Posterior vena cava (tissue), 2 donors: ENCODE data around the gene MYOZ1. TPM values are rescaled to one million over a fixed set of nuclear protein-coding genes. Genes with fewer than 3 reads are reported as not detected.
"Not testable (repeated sequence)": the region's sequence is repeated elsewhere in the genome, so short reads cannot be mapped to it uniquely, and the experiment has no call there.

Experiments used
- DNase-seq: peaks from one replicate; pipeline ENCODE4 v3.0.0-alpha.2; 2020; ENCODE audit warnings: low spot score
- intact Hi-C, 2 donors: fragments of 100-400 bp; cut with DNase I; formaldehyde crosslinking; loops; one replicate each; pipeline versions ENCODE4 v1.14.1 to v1.14.2; 2022 to 2023
- long read RNA-seq, 2 donors: library from polyadenylated mRNA; unstranded; transcript quantifications; one replicate each; pipeline ENCODE4 v2.0.0, GENCODE V29; 2020 to 2021
- total RNA-seq, 2 donors: library from RNA; stranded (reverse); fragmentation: NEBNext Ultra II Directional; extraction: Animal tissue kit (Norgen Biotek cat#: 25700); gene quantifications; one replicate each; pipeline ENCODE4 v1.2.1, GENCODE V29; 2021
- donor health status: DM: yes; HTN: yes; CAD: no.
- donor health status: DM: yes; HTN: yes; CAD: no.

Gene MYOZ1, protein sequence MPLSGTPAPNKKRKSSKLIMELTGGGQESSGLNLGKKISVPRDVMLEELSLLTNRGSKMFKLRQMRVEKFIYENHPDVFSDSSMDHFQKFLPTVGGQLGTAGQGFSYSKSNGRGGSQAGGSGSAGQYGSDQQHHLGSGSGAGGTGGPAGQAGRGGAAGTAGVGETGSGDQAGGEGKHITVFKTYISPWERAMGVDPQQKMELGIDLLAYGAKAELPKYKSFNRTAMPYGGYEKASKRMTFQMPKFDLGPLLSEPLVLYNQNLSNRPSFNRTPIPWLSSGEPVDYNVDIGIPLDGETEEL
- 1 to 10 TPM; 2.8 to 3.3 TPM for total RNA-seq
- long read RNA-seq, donor 1, partial matches to known transcripts: 0 of 2 reads
- long read RNA-seq, donor 1, other reads (novel, unspliced or antisense): 0 of 2 reads
- long read RNA-seq, donor 2, transcript MYOZ1-201 (6 exons, 1,541 nt): major isoform, 12 of 13 reads
- long read RNA-seq, donor 2, partial matches to known transcripts: 0 of 13 reads
- long read RNA-seq, donor 2, other reads (novel, unspliced or antisense): 1 of 13 reads

DNA sequence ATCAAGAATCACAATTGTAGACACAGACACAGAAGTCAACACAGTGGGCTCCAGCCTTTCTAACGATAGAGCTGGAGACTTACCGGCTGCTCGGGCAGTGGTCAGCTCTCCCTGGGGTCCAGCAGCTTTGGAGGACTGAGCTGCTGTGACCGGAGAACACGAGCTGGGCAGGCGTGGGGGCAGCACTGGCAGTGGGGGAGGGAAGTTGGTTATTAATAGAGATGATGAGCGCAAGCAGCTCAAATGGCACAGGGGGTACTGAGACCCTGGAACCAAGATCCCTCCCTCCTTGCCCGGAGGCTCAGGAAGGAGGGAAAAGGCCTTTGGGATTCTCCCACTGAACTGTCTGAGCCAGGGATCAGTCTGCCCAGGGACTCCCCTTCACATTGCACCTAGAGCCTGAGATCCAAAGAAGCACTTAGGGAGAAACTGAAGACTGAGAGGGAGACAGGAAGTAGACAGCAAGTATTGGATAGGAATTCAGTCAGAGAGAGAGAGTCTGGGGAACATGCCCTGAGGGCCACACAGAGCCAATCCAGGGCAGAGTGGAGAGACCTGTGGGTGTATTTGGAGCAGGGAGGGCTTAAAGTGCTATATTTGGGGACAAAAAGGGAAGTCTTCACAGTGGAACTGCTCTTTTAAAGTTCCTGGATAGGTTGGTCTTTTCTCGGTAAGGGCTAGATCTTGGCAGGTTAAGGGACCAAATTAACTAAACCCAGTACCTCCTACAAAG, at the start of gene MYOZ1:
TSS of gene MYOZ1 (minus strand) at position 147 of the 733 bp plus-strand sequence. CDS start 1,457 bp downstream, outside the sequence.
- intact Hi-C loops: loop anchor here (2.0 to 5.0 kb wide), 2 partner anchors 113 to 114 kb away; no protein-coding TSS in a partner anchor
- no peak for DNase-seq

DNA sequence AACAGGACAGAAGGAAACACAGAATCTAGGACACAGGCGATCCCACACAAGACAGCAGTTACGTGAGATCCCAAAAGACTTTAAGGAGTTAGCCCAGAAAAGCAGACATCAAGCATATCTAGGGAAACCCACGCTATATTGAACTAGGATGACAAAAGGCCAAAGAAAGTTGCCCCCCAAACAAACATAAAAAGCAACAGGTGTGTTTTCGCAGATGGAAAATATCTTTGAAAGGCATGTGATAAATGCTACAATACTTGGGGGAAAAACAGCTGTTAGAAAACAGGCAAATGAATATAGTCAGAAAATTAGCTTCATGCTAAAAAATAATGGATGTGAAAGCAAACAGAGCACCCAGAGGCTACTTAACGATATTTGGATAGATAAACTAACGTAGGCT, 49.5 kb upstream of the MYOZ1 start:
- intact Hi-C loops: not testable (repeated sequence)

DNA sequence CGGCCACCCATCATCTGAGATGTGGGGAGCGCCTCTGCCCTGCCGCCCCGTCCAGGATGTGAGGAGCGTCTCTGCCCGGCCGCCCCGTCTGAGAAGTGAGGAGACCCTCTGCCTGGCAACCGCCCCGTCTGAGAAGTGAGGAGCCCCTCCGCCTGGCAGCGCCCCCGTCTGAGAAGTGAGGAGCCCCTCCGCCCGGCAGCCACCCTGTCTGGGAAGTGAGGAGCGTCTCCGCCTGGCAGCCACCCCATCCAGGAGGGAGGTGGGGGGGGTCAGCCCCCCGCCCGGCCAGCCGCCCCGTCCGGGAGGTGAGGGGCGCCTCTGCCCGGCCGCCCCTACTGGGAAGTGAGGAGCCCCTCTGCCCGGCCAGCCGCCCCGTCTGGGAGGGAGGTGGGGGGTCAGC, 48.3 kb upstream of the MYOZ1 start:
- DNase-seq, intact Hi-C loops: not testable (repeated sequence)

More for the DNA sequence above, 49.5 kb upstream of the MYOZ1 start:
- not testable (repeated sequence) for DNase-seq

DNA sequence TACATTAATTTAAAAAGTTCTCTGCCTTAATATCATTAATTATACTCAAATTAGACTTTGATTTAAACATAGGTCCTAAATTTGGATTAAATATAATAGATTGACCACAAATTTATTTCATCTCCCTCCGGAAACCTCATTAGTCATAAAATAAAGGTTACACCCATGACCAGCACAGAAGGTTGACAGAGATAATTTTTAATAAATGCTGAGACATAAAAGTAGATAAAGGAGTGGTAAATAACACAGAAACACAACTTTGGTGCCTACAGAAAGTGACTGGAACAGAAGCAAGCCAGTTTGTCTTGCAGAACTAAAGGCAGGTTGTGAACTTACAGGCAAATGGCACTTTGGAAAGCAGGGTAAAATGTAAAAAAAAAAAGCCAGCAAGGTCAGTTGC, 46.4 kb upstream of the MYOZ1 start:
- intact Hi-C loops, DNase-seq: not testable (repeated sequence)

DNA sequence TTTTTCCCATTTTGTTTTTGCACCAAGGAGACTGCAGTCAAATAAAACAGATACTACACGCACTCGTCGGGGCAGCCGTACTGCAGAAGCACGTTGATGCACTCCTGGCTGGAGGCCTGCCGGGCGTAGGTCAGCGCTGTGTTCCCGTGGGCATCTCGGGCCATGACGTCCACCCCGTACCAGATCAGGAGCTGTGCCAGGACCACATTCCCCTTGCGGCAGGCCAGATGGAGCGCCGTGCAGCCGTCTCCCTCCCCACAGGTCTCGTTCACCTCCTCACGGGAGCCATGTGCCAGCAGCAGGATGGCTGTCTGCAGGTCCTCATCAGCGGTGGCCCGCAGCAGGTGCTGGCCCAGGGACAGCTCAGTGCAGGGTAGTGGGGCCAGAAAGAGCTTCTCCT, 33.3 kb upstream of the MYOZ1 start:
- DNase-seq, intact Hi-C loops: not testable (repeated sequence)

DNA sequence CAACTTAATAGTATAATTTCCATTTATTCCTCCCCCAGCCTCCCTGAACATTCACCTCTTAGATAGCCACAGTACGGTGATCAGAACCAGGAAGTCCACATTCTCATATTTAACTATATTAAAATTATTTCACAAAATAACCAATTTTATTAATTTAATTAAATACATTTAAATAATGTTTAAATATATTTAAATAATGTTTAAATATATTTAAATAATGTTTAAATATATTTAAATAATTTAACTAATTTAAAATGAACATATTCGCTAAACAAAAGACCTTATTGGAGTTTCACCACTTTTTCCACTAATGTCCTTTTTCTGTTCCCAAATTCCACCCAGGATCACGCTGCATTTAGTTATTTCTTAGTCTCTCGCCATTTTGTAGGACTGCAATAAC, 27.1 kb upstream of the MYOZ1 start:
- intact Hi-C loops, DNase-seq: not testable (repeated sequence)

DNA sequence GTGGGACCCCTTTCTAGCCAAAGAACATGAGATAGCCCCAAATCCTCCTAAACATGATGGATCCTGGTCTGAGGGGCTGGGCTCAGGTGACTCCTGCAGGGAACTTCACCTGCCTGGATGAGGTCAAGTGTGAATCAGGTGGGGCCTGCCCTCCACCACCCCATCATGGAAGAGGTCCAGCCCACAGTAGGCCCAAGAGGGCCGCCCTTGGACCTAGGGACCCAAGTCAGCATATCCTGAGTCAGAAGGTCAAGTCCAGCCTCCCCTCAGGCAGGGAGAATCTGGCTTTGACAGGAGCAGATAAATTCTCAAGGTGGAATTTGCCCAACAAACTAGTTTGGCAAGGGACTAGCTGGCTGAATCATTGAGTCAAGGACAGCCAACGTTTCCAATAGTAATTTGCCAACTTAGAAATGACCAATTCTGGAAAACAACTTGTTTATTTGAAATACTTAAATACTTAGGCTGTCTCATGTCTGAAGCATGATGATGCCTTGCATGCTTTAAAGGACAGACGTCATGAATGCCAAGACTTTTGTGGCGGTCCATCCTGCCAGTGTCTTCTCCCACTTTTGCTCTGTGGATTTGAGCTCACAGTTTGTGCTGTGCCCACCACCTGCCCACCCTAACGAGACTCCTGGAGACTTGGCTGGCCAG, 25.0 kb upstream of the MYOZ1 start:
- intact Hi-C loops, DNase-seq: not testable (repeated sequence)

DNA sequence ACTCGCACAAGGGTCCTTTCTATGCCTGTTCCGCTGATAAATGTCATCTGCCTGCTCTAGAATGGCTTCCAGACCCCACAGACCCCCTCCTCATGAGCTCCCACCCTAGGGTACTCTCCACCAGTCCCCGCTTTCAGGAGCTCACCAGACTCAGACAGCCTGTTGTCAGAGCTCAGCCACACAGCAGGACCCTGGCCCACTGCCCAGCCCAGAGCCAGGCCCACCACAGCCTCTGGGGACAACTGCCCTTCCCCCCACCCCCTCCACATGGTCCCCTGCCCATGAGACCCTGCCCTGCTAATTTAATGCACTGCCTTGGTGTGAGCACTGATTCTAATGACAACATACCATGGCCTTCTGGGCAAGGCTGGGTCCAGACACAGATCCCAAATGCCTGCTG, 24.3 kb upstream of the MYOZ1 start:
- intact Hi-C loops, DNase-seq: not testable (repeated sequence)

DNA sequence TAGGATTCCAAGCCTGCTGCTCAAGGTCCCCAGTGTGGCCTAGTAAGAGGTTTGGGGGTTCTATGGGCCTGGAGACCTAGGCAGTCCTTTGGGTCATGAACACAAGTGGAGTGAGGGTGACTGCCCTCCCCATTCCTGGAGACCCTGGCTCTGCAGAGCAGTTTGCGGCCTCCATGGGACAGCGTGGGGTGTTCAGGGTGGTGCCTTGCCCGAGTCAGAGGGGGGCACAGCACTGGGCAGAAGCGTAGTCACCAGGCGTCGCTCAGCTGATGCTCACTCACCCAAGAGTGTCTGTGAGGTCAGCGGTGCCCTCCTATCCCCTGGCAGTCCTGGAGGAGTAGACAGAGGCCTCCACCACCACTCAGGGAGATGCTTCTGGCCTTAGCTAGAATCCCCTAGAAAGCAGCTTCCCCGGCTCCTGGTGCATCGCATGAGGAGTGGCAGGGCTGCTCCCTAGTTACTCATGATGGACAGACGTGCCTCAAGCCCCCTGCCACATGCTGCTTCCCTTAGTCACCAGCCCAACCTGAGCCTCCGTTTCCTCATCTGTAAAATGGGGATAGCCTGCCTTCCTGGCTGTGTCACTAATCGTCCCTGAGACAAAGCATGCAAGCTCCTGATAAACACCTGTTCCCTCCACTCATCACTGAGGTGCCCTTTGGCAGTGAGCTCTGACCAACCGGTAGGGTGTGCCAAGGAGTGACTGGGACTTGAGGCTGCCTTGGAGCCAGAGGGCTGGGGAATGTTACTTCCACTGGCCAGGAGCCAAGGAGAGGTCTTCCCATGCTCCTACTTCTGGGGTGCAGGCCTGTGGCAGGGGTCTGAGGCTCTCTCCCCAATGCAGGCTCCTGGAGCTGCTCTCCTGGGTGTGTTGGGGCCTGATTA, 23.1 kb upstream of the MYOZ1 start:
- DNase-seq, intact Hi-C loops: not testable (repeated sequence)

DNA sequence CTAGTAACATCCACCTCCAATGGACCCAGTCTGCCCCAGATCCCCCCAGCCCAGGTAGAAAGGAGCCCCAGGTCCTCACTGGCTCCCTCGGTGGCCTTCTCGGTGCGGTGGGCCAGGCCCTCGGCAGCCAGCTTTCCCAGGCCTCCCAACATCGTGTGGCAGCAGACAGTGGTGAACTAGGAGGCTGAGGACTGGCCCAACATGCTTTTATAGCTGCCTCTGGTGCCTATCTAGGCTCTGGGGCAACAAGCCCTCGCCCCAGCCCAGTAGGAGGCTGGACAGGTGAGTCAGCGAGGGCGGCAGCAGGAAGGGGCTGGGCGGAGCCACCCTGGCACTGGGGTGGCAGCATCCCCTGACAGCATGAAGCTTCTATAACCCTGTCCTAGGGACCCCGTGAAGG, 22.3 kb upstream of the MYOZ1 start:
- DNase-seq, intact Hi-C loops: not testable (repeated sequence)

DNA sequence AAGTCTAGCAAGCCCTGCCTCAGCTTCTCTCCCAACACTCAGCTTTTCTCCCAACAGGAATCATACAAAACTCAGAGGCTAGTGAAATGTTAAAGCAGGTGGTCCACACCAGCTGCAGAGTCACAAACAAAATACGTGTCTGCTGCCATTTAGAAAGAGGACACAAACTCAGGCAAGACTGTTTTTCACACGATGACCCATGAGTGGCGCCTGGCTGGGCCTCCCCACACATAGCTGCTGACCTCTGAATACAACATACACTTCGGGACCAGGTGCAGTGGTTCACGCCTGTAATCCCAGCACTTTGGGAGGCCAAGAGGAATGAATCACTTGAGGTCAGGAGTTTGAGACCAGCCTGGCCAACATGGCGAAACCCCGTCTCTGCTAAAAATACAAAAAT, 21.4 kb upstream of the MYOZ1 start:
- DNase-seq, intact Hi-C loops: not testable (repeated sequence)

DNA sequence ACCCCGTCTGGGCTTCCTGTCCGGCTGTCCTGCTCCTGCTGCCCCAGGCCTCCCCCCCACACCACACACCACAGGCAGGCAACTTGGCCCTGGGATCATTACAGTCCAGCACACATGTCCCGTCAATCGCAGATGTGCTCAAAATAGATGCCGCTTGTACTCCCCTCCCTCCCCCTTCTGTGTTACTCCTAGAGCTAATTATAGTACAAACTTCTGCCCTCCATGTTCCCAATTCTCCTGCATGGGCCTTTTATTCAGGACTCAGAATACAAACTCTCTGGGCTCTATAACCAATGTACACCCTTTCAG, 14.7 kb upstream of the MYOZ1 start, which contains the start of gene SYNPO2L:
TSS of gene SYNPO2L (minus strand) at position 40 of the 309 bp plus-strand sequence. CDS start 107 bp downstream, outside the sequence.
- intact Hi-C loops: no loop called here
- DNase-seq: no peak

DNA sequence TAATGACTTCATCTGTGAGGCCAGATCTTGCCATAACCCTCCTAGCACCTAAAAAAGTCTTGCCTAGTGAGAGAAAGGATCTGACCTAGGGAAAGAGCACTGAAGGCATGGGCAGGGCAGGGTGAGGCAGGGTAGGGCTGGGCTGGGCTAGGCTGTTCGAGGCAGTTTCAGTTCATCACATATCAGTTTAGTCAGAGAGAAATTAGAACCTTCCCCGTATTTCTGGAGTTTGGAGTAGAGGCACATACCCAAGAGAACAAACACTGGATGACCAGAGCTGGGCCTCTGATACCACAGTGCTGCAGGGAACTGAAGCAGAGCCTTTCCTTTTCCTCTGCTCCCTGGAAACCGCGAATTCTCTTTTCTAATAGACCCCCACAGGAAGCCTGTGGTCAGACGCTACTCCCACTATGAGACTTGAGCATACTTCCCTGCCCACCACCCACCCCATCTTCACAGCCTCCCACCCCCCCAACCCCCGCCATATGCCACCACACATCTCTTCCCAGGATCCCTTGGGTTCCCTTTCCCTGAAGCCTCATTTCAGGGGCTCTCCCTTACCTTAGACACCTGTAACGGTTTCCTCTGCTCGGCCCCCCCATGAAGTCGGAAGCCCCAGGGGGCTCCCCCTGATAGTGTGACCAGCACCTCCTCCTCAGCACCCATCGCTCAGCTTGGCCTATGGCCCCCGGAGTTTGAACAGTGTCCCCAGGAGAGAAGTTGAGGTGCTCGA, 14.1 kb upstream of the MYOZ1 start:
- DNase-seq: no peak
- intact Hi-C loops: no loop called here

DNA sequence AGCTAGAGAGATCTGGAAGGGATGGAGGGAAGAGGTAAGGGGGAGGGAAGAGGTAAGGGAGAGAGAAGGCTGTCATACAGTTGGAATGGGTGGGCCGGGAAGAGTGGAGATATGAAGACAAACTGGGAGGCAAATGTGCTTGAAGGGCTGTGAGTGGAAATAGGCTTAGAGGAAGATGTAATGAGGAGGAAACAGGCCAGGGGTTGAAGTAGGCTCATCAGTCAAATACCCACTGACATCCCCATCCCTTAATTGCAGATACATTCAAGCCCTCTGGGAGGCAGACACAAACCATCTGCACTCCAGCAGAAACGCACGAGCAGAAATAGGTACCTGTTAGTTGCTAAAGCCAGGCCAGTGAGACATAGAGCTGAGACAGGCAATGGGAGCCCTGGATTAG, 12.4 kb upstream of the MYOZ1 start:
- DNase-seq: no peak
- intact Hi-C loops: no loop called here

DNA sequence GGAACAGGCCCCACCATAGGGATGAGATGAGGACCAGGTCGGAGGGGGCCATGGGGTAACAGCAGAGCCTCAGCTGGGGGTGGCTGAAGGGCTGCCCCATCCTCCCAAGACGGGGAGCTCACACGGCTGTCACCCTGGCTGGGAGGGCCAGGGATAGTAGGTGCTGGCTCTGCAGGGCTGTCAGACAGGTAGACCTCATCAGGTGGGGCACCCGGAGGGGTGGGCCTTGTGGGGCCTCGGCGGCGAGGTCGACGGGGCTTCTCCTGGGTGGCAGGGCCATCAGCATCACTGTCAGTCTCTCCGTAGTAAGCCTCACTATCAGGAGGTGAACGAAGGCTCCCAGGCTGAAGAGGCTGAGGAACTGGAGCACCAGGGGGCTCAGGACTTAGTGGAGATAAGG, 11.9 kb upstream of the MYOZ1 start:
- no peak for DNase-seq
- intact Hi-C loops: no loop called here

DNA sequence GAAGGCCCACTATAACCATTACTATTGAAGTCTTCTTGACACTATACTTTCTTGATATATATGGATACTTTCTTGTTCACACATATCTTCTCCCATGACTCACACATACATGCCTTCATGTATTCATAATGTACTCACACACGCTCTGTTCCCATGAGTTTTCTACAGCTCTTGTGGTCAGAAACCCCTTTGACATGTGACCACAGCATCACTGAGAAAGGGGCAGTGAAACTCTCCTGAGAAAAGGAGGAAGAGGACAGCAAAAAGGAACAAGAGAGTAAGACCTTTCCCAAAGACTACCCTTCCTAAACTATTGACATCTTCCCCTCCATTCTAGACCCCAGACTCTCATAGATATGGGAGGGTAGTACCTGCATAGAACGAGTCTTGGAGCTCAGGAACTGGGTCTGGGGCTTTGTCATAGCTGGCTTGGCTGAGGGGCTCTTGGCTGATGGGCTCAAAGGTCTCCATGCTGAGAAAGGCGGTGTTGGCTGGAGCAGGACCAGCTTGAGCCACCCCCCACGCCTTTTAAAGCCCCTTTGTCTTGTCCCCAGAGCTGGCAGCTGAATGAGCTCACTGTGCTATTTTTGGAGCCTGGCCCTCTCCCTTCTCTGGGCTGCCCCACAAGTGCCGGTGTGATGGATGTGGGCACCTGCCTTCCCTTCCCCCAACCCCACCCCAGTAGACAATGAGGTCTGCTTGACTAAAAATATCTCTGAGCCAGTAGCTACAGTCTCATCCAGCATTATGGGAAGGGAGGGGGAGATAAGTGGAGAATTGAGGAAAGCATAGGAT, 9.5 kb upstream of the MYOZ1 start:
- DNase-seq: no peak
- intact Hi-C loops: no loop called here

DNA sequence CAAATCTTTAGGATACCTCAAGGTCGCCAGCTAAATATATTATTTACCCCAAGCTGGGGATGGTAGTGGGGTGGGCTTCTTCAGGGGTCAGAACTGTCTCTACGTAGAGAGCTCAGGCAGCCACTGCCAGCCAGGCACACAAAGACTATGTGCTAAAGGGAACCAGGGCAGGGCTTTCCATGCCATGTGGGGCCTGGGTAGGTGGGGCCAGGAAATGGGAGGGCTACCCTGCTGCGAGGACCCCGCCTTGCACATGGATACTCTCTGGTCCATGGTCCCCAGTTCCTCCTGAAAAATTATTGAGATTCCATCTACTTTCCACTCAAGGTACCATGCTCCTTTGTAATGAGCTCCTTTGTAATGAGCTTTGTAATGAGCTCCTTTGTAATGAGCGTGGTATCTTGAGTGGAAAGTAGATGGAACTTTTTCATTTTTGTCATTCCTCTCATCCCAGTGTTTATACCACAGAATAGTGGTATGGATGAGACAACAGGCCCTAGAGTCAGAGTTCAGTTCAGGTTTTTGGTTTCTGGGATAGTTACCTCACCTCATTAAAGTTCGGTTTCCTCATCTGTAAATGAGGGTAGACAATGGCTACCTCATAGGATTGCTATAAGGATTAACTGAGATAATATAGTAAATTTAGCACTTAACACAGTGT, 8.7 kb upstream of the MYOZ1 start:
- intact Hi-C loops: loop anchor here in 1 of 2 donors (5.0 kb wide), 1 partner anchor 73 kb away; no protein-coding TSS in a partner anchor
- no peak for DNase-seq
